K562 (cell line): ENCODE measurements around the gene SULT1C3. TPM values are rescaled to one million over a fixed set of nuclear protein-coding genes. Genes with fewer than 3 reads are reported as not detected.

Experiments
- ADNP ChIP-seq: fragments of 200-800 bp; sonication (Bioruptor generic); IDR thresholded peaks from 2 replicates; pipeline ENCODE4 v1.6.1; 2016; ENCODE audit warnings: missing genetic modification characterization, missing compliant biosample characterization
- BCOR ChIP-seq: fragments of 450-650 bp; IDR thresholded peaks from 2 replicates; pipeline ENCODE4 v1.6.1; 2016
- CC2D1A ChIP-seq: fragments of 450-650 bp; IDR thresholded peaks from 2 replicates; pipeline ENCODE4 v1.6.1; 2017; ENCODE audit warnings: mild to moderate bottlenecking
- ELF1 ChIP-seq: fragments of 200-800 bp; sonication (Bioruptor generic); IDR thresholded peaks from 2 replicates; pipeline ENCODE4 v1.6.1; 2016; ENCODE audit warnings: missing genetic modification characterization, missing compliant biosample characterization
- ETV6 ChIP-seq, 3 experiments: fragments of 150-350 bp in 1 of 3; sonication (generic) in 1 of 3; formaldehyde crosslinking in 1 of 3; IDR thresholded peaks; 2 replicates each; pipeline versions ENCODE4 v1.6.1 to v1.8.0; 2014 to 2022; ENCODE audit warnings: borderline replicate concordance in 2 of 3, low read depth in 2 of 3, antibody characterized with exemption in 1 of 3, low read length in 1 of 3, mild to moderate bottlenecking in 1 of 3, missing genetic modification reagents in 1 of 3
- FOXA3 ChIP-seq, 2 experiments: fragments of 450-650 bp in 1 of 2; sonication (generic) in 1 of 2; formaldehyde crosslinking; IDR thresholded peaks in 1 of 2; conservative IDR thresholded peaks in 1 of 2; 2 replicates each; pipeline versions ENCODE4 v1.4.0 to v1.8.0; 2020 to 2022; ENCODE audit warnings: mild to moderate bottlenecking in 2 of 2, missing genetic modification reagents in 1 of 2
- FOXK2 ChIP-seq, 2 experiments: fragments of 450-650 bp; IDR thresholded peaks in 1 of 2; conservative IDR thresholded peaks in 1 of 2; 2 replicates each; pipeline ENCODE4 v1.6.1; 2016; ENCODE audit warnings: low read depth in 2 of 2, mild to moderate bottlenecking in 1 of 2
- GABPA ChIP-seq: fragments of 200-800 bp; sonication (Bioruptor generic); conservative IDR thresholded peaks from 2 replicates; pipeline ENCODE4 v1.6.1; 2016; ENCODE audit warnings: low read depth, missing genetic modification characterization, missing compliant biosample characterization
- GABPB2 ChIP-seq: fragments of 250-450 bp; sonication (Bioruptor Pico); conservative IDR thresholded peaks from 2 replicates; pipeline ENCODE4 v1.5.1; 2021; ENCODE audit warnings: mild to moderate bottlenecking
- HDAC8 ChIP-seq: fragments of 450-650 bp; IDR thresholded peaks from 2 replicates; pipeline ENCODE4 v1.6.1; 2016; ENCODE audit warnings: mild to moderate bottlenecking, missing genetic modification characterization, moderate library complexity, missing compliant biosample characterization
- NBN ChIP-seq: fragments of 450-650 bp; IDR thresholded peaks from 2 replicates; pipeline ENCODE4 v1.6.1; 2016; ENCODE audit warnings: low read depth, mild to moderate bottlenecking
- NR2C1 ChIP-seq, 2 experiments: fragments of 450-650 bp; IDR thresholded peaks; 2 replicates each; pipeline ENCODE4 v1.6.1; 2017; ENCODE audit warnings: mild to moderate bottlenecking in 2 of 2, antibody characterized with exemption in 1 of 2, inconsistent platforms in 1 of 2, missing compliant biosample characterization in 1 of 2, missing genetic modification characterization in 1 of 2
- PHF20 ChIP-seq: fragments of 450-650 bp; IDR thresholded peaks from 2 replicates; pipeline ENCODE4 v1.6.1; 2018; ENCODE audit not compliant: partially characterized antibody
- PHF8 ChIP-seq: fragments of 200-600 bp; sonication (generic); IDR thresholded peaks from 2 replicates; pipeline ENCODE4 v1.6.1; 2012; ENCODE audit warnings: mixed run types, mild to moderate bottlenecking, inconsistent platforms, low read length, moderate library complexity, borderline replicate concordance
- RCOR1 ChIP-seq, 2 experiments: IDR thresholded peaks; 2 replicates each; pipeline ENCODE4 v1.6.1; 2012; ENCODE audit warnings: low read depth in 2 of 2, low read length in 2 of 2, borderline replicate concordance in 1 of 2, improper control_type of control experiment in 1 of 2
- ZNF184 ChIP-seq: sonication (generic); formaldehyde crosslinking; IDR thresholded peaks from 2 replicates; pipeline ENCODE4 v1.5.0; 2020; ENCODE audit warnings: missing genetic modification reagents
- polyA plus RNA-seq, 8 experiments: library from polyadenylated mRNA; depleted of rRNA in 4 of 8; stranded (reverse) in 5 of 8; unstranded in 3 of 8; fragments of >200 nt; fragmentation: Nextera tagmentation in 2 of 8; fragmentation: Illumina TruSeq in 1 of 8; extraction: Ambion mirVana in 2 of 8; extraction: Trizol in 1 of 8; gene quantifications; 2 replicates each; pipeline versions ENCODE4 v1.2.1 to v1.2.3, GENCODE V29; 2011 to 2014; ENCODE audit warnings: inconsistent platforms in 1 of 8, missing spikeins in 1 of 8
- total RNA-seq, 7 experiments: library from RNA; depleted of rRNA in 6 of 7; stranded (reverse); fragments of >200 nt in 6 of 7; fragmentation: Illumina TruSeq in 2 of 7; extraction: Trizol in 2 of 7; gene quantifications; 2 replicates each; pipeline versions ENCODE4 v1.2.1 to v1.2.3, GENCODE V29; 2011 to 2021; ENCODE audit warnings: low replicate concordance in 1 of 7
- TF ChIP-seq, protein P1 (sequence below), 2 experiments: fragments of 200-800 bp in 1 of 2; sonication (Bioruptor generic) in 1 of 2; sonication (generic) in 1 of 2; formaldehyde crosslinking in 1 of 2; IDR thresholded peaks in 1 of 2; conservative IDR thresholded peaks in 1 of 2; 2 replicates each; pipeline versions ENCODE4 v1.5.0 to v1.6.1; 2016 to 2020; ENCODE audit warnings: missing compliant biosample characterization in 1 of 2, missing genetic modification characterization in 1 of 2, missing genetic modification reagents in 1 of 2
- TF ChIP-seq, protein P2 (sequence below): fragments of 250-450 bp; sonication (Bioruptor Pico); IDR thresholded peaks from 2 replicates; pipeline ENCODE4 v1.5.0; 2021; ENCODE audit warnings: mild to moderate bottlenecking, borderline replicate concordance
- TF ChIP-seq, protein P3 (sequence below): fragments of 450-650 bp; formaldehyde crosslinking; IDR thresholded peaks from 2 replicates; pipeline ENCODE4 v1.4.0; 2022; ENCODE audit warnings: missing genetic modification characterization

The SULT1C3 gene
- total and polyA plus RNA-seq, 9 of the 15 experiments (the other 6 are each of a cell fraction or from before 2014, with no cell fraction given) = not detected

DNA sequence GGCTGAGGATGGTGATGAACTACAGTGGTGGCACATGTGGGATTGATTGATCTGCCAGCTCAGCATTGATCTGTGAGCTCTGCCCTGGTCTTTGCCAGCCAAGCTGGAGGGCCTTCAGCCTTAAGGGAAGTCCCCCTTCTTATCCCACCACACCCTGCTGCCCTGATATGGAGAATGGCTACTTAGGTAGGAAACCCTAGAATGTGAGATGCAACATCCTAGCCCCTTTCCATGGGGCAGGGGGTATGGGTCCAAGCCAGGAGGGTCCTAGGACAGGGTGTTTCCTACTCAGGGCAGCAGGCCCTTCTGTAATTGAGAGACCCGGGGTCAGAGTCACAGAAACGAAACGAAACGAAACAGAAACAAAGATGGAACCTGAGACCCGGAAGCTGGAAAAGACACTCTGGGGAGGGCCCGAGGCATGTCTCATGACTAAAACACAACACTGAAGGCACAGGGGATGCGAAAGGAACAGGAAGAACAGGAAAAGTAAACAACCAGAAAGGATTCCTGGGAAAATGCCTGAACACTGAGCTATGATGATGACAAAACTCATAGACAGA is 32.0 kb downstream of the SULT1C3 start (continued):
- no peak for TF ChIP-seq ETV6 (IDR thresholded peaks at IDR 0.05; ENCODE audit: borderline replicate concordance in 1 of 2, low read depth in 2 of 2, low read length in 1 of 2)
- TF ChIP-seq ETV6 (CRISPR knock-in tag; IDR thresholded peaks at IDR 0.05; ENCODE audit: borderline replicate concordance) = no peak
- TF ChIP-seq ELF1 = peak; percentile 88
- no peak for TF ChIP-seq CC2D1A
- peak; percentile 90; the same call in 1 of the 2 replicates for TF ChIP-seq BCOR
- no peak for TF ChIP-seq NR2C1 (IDR thresholded peaks at IDR 0.05)
- peak; percentile 60 for TF ChIP-seq NR2C1 (tag; IDR thresholded peaks at IDR 0.05)
- TF ChIP-seq RCOR1 (IDR thresholded peaks at IDR 0.05; ENCODE audit: borderline replicate concordance in 1 of 2, low read depth in 2 of 2, low read length in 2 of 2) = 0 out of 4 replicates have a peak, but pooled peaks of 1 of the 2 experiments have one; percentile 19
- peak; percentile 86 to 87 for TF ChIP-seq FOXK2 (conservative IDR thresholded peaks at IDR 0.05 in 1 of 2, IDR thresholded peaks at IDR 0.05 in 1 of 2; ENCODE audit: low read depth in 2 of 2)
- TF ChIP-seq, protein P1, sequence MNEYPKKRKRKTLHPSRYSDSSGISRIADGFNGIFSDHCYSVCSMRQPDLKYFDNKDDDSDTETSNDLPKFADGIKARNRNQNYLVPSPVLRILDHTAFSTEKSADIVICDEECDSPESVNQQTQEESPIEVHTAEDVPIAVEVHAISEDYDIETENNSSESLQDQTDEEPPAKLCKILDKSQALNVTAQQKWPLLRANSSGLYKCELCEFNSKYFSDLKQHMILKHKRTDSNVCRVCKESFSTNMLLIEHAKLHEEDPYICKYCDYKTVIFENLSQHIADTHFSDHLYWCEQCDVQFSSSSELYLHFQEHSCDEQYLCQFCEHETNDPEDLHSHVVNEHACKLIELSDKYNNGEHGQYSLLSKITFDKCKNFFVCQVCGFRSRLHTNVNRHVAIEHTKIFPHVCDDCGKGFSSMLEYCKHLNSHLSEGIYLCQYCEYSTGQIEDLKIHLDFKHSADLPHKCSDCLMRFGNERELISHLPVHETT (CRISPR knock-in tag; conservative IDR thresholded peaks at IDR 0.05 in 1 of 2, IDR thresholded peaks at IDR 0.05 in 1 of 2) = 0 out of 4 replicates have a peak, but pooled peaks of 1 of the 2 experiments have one; percentile 43
- no peak for TF ChIP-seq GABPB2 (CRISPR knock-in tag)
- TF ChIP-seq, protein P2, sequence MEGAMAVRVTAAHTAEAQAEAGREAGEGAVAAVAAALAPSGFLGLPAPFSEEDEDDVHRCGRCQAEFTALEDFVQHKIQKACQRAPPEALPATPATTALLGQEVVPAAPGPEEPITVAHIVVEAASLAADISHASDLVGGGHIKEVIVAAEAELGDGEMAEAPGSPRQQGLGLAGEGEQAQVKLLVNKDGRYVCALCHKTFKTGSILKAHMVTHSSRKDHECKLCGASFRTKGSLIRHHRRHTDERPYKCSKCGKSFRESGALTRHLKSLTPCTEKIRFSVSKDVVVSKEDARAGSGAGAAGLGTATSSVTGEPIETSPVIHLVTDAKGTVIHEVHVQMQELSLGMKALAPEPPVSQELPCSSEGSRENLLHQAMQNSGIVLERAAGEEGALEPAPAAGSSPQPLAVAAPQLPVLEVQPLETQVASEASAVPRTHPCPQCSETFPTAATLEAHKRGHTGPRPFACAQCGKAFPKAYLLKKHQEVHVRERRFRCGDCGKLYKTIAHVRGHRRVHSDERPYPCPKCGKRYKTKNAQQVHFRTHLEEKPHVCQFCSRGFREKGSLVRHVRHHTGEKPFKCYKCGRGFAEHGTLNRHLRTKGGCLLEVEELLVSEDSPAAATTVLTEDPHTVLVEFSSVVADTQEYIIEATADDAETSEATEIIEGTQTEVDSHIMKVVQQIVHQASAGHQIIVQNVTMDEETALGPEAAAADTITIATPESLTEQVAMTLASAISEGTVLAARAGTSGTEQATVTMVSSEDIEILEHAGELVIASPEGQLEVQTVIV (CRISPR knock-in tag) = no peak
- TF ChIP-seq ZNF184 (CRISPR knock-in tag) = no peak
- no peak for TF ChIP-seq NBN
- peak in 1 of 2 experiments; percentile 60; a peak in 1 of 4 replicates for TF ChIP-seq FOXA3 (CRISPR knock-in tag; conservative IDR thresholded peaks at IDR 0.05 in 1 of 2, IDR thresholded peaks at IDR 0.05 in 1 of 2)
- TF ChIP-seq, protein P3, sequence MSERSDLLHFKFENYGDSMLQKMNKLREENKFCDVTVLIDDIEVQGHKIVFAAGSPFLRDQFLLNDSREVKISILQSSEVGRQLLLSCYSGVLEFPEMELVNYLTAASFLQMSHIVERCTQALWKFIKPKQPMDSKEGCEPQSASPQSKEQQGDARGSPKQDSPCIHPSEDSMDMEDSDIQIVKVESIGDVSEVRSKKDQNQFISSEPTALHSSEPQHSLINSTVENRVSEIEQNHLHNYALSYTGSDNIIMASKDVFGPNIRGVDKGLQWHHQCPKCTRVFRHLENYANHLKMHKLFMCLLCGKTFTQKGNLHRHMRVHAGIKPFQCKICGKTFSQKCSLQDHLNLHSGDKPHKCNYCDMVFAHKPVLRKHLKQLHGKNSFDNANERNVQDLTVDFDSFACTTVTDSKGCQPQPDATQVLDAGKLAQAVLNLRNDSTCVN = no peak
- TF ChIP-seq PHF8 = no peak; the same call in 1 of the 2 replicates
- 0 out of 2 replicates have a peak, but pooled peaks have one; percentile 27 for TF ChIP-seq ADNP (tag)
- TF ChIP-seq HDAC8 = no peak
- TF ChIP-seq PHF20 = peak; percentile 47
- TF ChIP-seq GABPA (tag) = peak; percentile 60
